ENCODE results near the gene NR1H2.
A peak's percentile ranks its signal among the peaks of the same experiment; 100 is the strongest.

The NR1H2 gene

DNA sequence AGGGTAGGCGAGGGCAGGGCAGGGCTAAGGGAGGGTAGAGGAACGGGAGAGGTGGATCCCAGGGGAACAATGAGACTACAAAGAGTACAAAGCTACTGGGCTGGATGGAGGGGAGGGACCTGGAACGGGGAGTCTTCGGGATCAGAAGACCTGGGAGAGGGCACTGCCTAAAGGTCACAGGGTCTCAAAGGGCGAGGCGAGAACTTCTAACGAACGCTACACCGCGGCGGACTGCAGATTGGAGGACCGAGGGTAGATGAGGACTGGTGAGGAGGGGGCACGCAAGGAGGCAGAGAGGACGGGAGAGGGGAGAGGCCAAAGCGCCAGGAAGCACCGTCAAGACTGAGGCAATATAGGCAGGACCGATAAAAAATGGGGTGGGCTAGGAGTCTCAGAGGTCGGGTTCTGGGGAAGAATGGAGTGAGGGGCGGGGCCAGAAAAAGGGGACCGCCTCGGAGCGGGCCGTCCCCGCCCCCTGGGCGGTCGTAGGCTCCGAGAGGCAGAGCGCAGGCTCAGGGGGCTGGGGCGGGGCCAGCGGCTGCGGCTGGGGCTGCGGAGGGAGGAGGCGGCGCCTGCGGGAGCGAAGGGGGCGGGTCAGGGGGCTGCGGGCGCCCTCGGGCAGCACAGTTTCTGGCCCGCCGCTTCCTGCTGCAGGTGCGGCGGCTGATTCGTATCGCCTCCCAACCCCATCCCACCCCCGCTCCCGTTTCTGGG, 45.7 kb upstream of the NR1H2 start:
- peak; percentile 93 for DNase-seq (ENCODE audit: low spot score)
- in situ Hi-C loops (cut with MboI; ENCODE audit: low pct_unique_long_range_greater_than_20kb, low sequenced_read_pairs, unreplicated experiment) = no loop called here
- TF ChIP-seq, protein P1, sequence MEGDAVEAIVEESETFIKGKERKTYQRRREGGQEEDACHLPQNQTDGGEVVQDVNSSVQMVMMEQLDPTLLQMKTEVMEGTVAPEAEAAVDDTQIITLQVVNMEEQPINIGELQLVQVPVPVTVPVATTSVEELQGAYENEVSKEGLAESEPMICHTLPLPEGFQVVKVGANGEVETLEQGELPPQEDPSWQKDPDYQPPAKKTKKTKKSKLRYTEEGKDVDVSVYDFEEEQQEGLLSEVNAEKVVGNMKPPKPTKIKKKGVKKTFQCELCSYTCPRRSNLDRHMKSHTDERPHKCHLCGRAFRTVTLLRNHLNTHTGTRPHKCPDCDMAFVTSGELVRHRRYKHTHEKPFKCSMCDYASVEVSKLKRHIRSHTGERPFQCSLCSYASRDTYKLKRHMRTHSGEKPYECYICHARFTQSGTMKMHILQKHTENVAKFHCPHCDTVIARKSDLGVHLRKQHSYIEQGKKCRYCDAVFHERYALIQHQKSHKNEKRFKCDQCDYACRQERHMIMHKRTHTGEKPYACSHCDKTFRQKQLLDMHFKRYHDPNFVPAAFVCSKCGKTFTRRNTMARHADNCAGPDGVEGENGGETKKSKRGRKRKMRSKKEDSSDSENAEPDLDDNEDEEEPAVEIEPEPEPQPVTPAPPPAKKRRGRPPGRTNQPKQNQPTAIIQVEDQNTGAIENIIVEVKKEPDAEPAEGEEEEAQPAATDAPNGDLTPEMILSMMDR (IDR thresholded peaks at IDR 0.05; ENCODE audit: extremely low read depth, insufficient read depth, missing control alignments) = no peak

DNA sequence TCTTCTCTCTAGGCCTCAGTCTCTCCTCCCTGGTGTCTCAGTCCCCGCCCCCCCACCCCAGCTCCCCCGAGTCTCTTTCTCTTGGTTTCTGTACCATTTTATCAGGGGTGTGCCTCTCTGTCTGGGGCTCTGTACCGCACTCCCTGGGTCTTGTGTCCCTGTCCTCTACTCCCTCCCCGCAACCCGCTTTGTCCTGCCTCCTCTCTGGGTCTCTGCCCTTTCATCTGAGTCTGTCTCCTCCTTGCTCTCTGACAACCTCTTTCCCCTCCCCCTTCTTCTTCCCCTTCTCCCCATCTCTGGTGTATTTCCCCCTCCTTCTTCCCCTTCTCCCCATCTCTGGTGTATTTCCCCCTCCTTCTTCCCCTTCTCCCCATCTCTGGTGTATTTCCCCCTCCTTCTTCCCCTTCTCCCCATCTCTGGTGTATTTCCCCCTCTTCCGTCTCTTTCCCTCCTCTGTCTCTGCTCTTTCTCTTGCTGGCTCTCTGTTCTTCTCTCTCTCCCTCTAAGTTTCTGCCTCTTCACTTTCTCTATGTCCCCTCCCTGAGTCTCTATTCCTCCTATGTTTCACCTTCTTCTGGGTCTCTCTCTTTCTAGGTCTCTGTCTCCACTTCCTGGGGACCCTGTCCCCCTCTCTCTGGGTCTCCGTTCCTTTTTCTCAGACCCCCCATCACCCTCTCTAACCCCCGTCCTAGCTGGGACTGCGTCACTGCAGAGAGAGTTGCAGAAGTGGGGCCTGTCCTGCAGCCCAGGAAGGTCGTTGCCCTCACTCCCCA, 44.9 kb upstream of the NR1H2 start:
- in situ Hi-C loops (cut with MboI; ENCODE audit: low pct_unique_long_range_greater_than_20kb, low sequenced_read_pairs, unreplicated experiment) = no loop called here
- TF ChIP-seq, protein P1 (IDR thresholded peaks at IDR 0.05; ENCODE audit: extremely low read depth, insufficient read depth, missing control alignments) = no peak
- peak; percentile 35 for DNase-seq (ENCODE audit: low spot score)

DNA sequence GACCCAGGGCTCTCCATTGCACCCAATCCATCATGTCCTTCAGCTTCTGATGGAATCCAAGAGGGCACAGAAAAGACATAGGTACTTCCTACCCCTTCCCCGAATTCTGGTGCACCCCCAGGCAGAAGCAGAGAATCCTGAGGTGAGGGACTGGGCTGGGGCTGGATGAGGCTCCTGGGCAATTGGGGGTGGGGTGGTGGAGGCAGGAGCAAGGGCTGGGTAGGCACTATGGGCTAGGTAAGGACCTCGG, 44.3 kb upstream of the NR1H2 start:
- TF ChIP-seq, protein P1 (IDR thresholded peaks at IDR 0.05; ENCODE audit: extremely low read depth, insufficient read depth, missing control alignments) = no peak
- in situ Hi-C loops (cut with MboI; ENCODE audit: low pct_unique_long_range_greater_than_20kb, low sequenced_read_pairs, unreplicated experiment) = no loop called here
- no peak for DNase-seq (ENCODE audit: low spot score)

DNA sequence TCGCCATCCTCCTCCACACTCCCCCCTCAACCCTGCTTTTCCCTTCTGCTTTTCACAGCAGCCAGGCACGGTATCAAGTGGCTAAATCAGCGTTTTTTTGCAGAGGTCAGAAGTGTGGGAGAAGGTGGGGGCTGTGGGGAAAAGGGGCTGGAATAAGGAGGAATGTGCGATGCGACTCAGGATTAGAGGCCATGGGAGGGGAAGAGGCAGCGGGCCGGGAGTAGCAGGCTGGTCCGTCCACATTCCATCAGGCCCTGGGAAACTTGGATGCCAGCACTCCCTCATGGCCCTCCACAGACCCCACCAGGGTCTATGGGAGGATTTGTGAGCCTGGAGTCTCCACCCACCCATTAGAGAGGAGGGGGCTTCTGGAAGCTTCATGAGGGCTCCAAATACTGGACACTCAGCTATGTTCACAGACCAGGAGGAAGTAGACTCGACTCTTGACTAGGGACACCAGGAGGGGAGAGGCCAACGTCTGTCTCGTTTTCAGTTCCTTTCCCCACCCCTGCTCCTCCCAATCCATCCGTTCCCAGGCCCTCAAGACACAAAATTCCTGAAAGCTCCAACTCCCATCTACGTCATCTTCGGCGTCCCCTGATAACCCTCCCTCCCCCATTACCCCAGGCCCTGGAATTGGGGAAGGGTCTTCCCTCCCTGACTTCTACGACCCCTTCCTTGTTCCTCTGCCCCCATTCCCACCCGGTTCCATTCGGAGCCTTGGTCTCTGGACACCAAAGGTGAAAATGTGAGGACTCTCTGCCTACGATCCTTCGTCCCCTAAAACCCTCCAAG, 43.8 kb upstream of the NR1H2 start:
- peak; percentile 19 for DNase-seq (ENCODE audit: low spot score)
- TF ChIP-seq, protein P1 (IDR thresholded peaks at IDR 0.05; ENCODE audit: extremely low read depth, insufficient read depth, missing control alignments) = no peak
- in situ Hi-C loops (cut with MboI; ENCODE audit: low pct_unique_long_range_greater_than_20kb, low sequenced_read_pairs, unreplicated experiment) = no loop called here

DNA sequence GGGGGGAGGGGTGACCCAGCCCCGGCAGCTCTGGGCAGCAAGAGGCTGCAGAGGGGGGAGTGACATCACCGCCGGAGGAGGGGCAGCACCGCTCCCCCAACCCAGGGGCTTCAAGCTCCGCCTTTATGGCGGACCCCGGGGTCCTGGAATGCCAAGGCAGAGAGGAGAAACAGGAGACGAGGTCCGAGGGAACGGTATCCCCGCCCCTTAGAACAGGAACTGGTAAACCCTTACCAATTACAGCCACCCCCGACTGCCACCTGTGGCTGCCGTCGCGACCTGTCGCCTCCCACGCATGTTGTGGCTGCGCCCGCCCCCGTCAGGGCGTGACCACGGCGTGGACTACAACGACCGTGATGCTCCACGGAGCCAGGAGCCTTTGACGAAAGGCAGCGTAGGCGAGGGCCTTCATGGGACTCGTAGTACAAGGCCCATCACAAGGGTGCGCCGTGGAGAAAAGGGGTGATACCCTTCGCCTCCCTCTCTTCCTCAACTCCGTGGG, 43.0 kb upstream of the NR1H2 start:
- TF ChIP-seq, protein P1 (IDR thresholded peaks at IDR 0.05; ENCODE audit: extremely low read depth, insufficient read depth, missing control alignments) = peak; percentile 13
- in situ Hi-C loops (cut with MboI; ENCODE audit: low pct_unique_long_range_greater_than_20kb, low sequenced_read_pairs, unreplicated experiment) = no loop called here
- DNase-seq (ENCODE audit: low spot score) = peak; percentile 91

All from GM13977 (cell line).